Liver (tissue), 9 donors: Measurements from ENCODE around the gene TAF6. TPM values are rescaled to one million over a fixed set of nuclear protein-coding genes. Genes with fewer than 3 reads are reported as not detected.

Experiments used
- DNase-seq: peaks from one replicate; pipeline ENCODE4 v3.0.0-alpha.2; 2017; ENCODE audit warnings: low spot score
- H3K27ac ChIP-seq, 2 donors: one replicate each; pipeline ENCODE4 v1.7.0; 2013; ENCODE audit warnings: inconsistent platforms in 2 of 2, low read length in 2 of 2, control low read depth in 1 of 2, low read depth in 1 of 2, mild to moderate bottlenecking in 1 of 2
- H3K27me3 ChIP-seq, 4 donors: one replicate each; pipeline versions ENCODE4 v1.6.1 to v1.7.0; 2013; ENCODE audit warnings: low read length in 3 of 4, inconsistent platforms in 1 of 4, mild to moderate bottlenecking in 1 of 4, moderate library complexity in 1 of 4; ENCODE audit not compliant: control insufficient read depth in 4 of 4, insufficient read depth in 4 of 4
- H3K36me3 ChIP-seq, 4 donors: one replicate each; pipeline versions ENCODE4 v1.6.1 to v1.7.0; 2013; ENCODE audit warnings: low read length in 3 of 4, mild to moderate bottlenecking in 3 of 4, low read depth in 1 of 4, moderate library complexity in 1 of 4; ENCODE audit not compliant: control insufficient read depth in 4 of 4, insufficient read depth in 3 of 4
- H3K4me1 ChIP-seq, 4 donors: one replicate each; pipeline versions ENCODE4 v1.6.1 to v1.7.0; 2013; ENCODE audit warnings: low read length in 3 of 4, mild to moderate bottlenecking in 3 of 4, moderate library complexity in 1 of 4; ENCODE audit not compliant: control insufficient read depth in 4 of 4, insufficient read depth in 4 of 4
- H3K4me3 ChIP-seq, 3 donors: one replicate each; pipeline versions ENCODE4 v1.6.1 to v1.7.0; 2013; ENCODE audit warnings: low read length in 3 of 3, control low read depth in 1 of 3, low read depth in 1 of 3, mild to moderate bottlenecking in 1 of 3
- H3K9ac ChIP-seq, 2 donors: one replicate each; pipeline ENCODE4 v1.7.0; 2013; ENCODE audit warnings: low read length in 2 of 2, mild to moderate bottlenecking in 2 of 2, moderate library complexity in 2 of 2, control low read depth in 1 of 2, low read depth in 1 of 2
- H3K9me3 ChIP-seq, 4 donors: one replicate each; pipeline versions ENCODE4 v1.6.1 to v1.7.0; 2013; ENCODE audit warnings: low read length in 3 of 4; ENCODE audit not compliant: control insufficient read depth in 4 of 4
- ATF3 ChIP-seq: IDR thresholded peaks from 2 replicates; pipeline ENCODE4 v1.6.1; 2016; ENCODE audit warnings: antibody characterized with exemption
- CTCF ChIP-seq: fragments of 150-350 bp; IDR thresholded peaks from 2 replicates; pipeline ENCODE4 v1.5.1; 2017; ENCODE audit warnings: improper control_type of control experiment, low read depth, low read length; ENCODE audit not compliant: missing input control
- EGR1 ChIP-seq, 2 donors: IDR thresholded peaks; 2 replicates each; pipeline ENCODE4 v1.6.1; 2016 to 2018; ENCODE audit warnings: antibody characterized with exemption in 2 of 2, low read depth in 2 of 2
- FOXA2 ChIP-seq: IDR thresholded peaks from 2 replicates; pipeline ENCODE4 v1.6.1; 2016; ENCODE audit warnings: antibody characterized with exemption
- GABPA ChIP-seq, 2 donors: IDR thresholded peaks in 1 of 2; conservative IDR thresholded peaks in 1 of 2; 2 replicates each; pipeline ENCODE4 v1.6.1; 2016; ENCODE audit warnings: antibody characterized with exemption in 2 of 2, mild to moderate bottlenecking in 1 of 2, moderate library complexity in 1 of 2
- HNF4A ChIP-seq, 2 donors: conservative IDR thresholded peaks; 2 replicates each; pipeline ENCODE4 v1.6.1; 2016; ENCODE audit warnings: antibody characterized with exemption in 2 of 2, mild to moderate bottlenecking in 2 of 2
- HNF4G ChIP-seq: IDR thresholded peaks from 2 replicates; pipeline ENCODE4 v1.6.1; 2016; ENCODE audit warnings: antibody characterized with exemption
- JUND ChIP-seq, 2 donors: IDR thresholded peaks; 2 replicates each; pipeline ENCODE4 v1.6.1; 2016; ENCODE audit warnings: antibody characterized with exemption in 2 of 2
- MAX ChIP-seq: IDR thresholded peaks from 2 replicates; pipeline ENCODE4 v1.6.1; 2016; ENCODE audit warnings: antibody characterized with exemption
- RAD21 ChIP-seq, 2 donors: IDR thresholded peaks; 2 replicates each; pipeline ENCODE4 v1.6.1; 2016; ENCODE audit warnings: antibody characterized with exemption in 2 of 2, mild to moderate bottlenecking in 2 of 2
- RXRA ChIP-seq, 2 donors: IDR thresholded peaks; 2 replicates each; pipeline ENCODE4 v1.6.1; 2017 to 2018; ENCODE audit warnings: antibody characterized with exemption in 2 of 2, mild to moderate bottlenecking in 1 of 2
- SP1 ChIP-seq: IDR thresholded peaks from 2 replicates; pipeline ENCODE4 v1.6.1; 2018; ENCODE audit warnings: antibody characterized with exemption, mild to moderate bottlenecking
- TAF1 ChIP-seq: conservative IDR thresholded peaks from 2 replicates; pipeline ENCODE4 v1.6.1; 2016; ENCODE audit warnings: antibody characterized with exemption, mild to moderate bottlenecking
- YY1 ChIP-seq: IDR thresholded peaks from 2 replicates; pipeline ENCODE4 v1.6.1; 2016; ENCODE audit warnings: antibody characterized with exemption, mild to moderate bottlenecking
- ZBTB33 ChIP-seq: IDR thresholded peaks from 2 replicates; pipeline ENCODE4 v1.6.1; 2016; ENCODE audit warnings: antibody characterized with exemption
- WGBS: extraction: QIAGEN DNeasy Blood & Tissue Kit; methylation state at CpG from one replicate; pipeline ENCODE4 v1.1.7; 2013; 5-methylcytosine and 5-hydroxymethylcytosine counted together
- polyA plus RNA-seq, 2 donors: library from polyadenylated mRNA; stranded (reverse) in 1 of 2; unstranded in 1 of 2; fragments of 200-250 nt in 1 of 2; fragments of >200 nt in 1 of 2; fragmentation: Nextera tagmentation in 1 of 2; extraction: Ambion mirVana in 1 of 2; gene quantifications; one replicate each; pipeline versions ENCODE4 v1.2.1 to v1.2.3, GENCODE V29; 2013 to 2015
- total RNA-seq, 2 donors: library from RNA; depleted of rRNA; stranded (reverse); fragments of >200 nt; gene quantifications; one replicate each; pipeline ENCODE4 v1.2.3, GENCODE V29; 2014
- donor health status: healthy.
- donor health status: healthy.
- donor health status: healthy.
- donor health status: healthy.
- donor health status: healthy.

TAF6 gene
- total and polyA plus RNA-seq, 4 donors = 8.9 to 17.9 (median 16.2) TPM

GRCh38 chr7:100079024-100079560, 40.1 kb downstream of the TAF6 start:
- H3K9ac ChIP-seq = no peak overlapping the region
- H3K27ac ChIP-seq = no peak overlapping the region
- WGBS = 56% methylated on average over 7 of the region's 7 CpGs
- no peak overlapping the region for H3K4me3 ChIP-seq
- peaks cover 12 to 34% (median 29%) of the 10 kb centered on the region in 4 donors for H3K4me1 ChIP-seq
- TF ChIP-seq MAX (no peak), HNF4A (conservative IDR thresholded peaks at IDR 0.05) (peak in 1 of 2 donors; percentile 52), GABPA (IDR thresholded peaks at IDR 0.05 in 1 of 2, conservative IDR thresholded peaks at IDR 0.05 in 1 of 2) (no peak), RXRA (IDR thresholded peaks at IDR 0.05) (no peak), ZBTB33 (no peak)
- H3K27me3 ChIP-seq = no peaks in the 10 kb centered on the region
- H3K36me3 ChIP-seq = peaks cover 2 to 34% (median 26%) of the 10 kb centered on the region in 4 donors
- no peaks in the 10 kb centered on the region for H3K9me3 ChIP-seq
- DNase-seq = no peak

- H3K4me3 ChIP-seq = no peak overlapping the region
- H3K4me1 ChIP-seq = peaks cover 12 to 29% (median 25%) of the 10 kb centered on the region in 4 donors
- H3K9me3 ChIP-seq = peaks cover 5 to 7% (median 5%) of the 10 kb centered on the region in 4 donors
- no peak overlapping the region for H3K27ac ChIP-seq
- DNase-seq = no peak
- H3K9ac ChIP-seq = no peak overlapping the region
- TF ChIP-seq RAD21 (IDR thresholded peaks at IDR 0.05) (no peak), FOXA2 (no peak)
- no peaks in the 10 kb centered on the region for H3K27me3 ChIP-seq
- WGBS = 84% methylated on average over 4 of the region's 4 CpGs
- H3K36me3 ChIP-seq = peaks cover 14 to 52% (median 41%) of the 10 kb centered on the region in 4 donors
These were observed 42.0 kb downstream of the TAF6 start for GRCh38 chr7:100077205-100077604.

GRCh38 chr7:100075418-100075817, 43.7 kb downstream of the TAF6 start:
- Histone ChIP-seq H3K4me3 (no peak overlapping the region), H3K9me3 (peaks cover 20 to 25% (median 22%) of the 10 kb centered on the region in 4 donors), H3K4me1 (peaks cover 11 to 20% (median 19%) of the 10 kb centered on the region in 4 donors), H3K27ac (no peak overlapping the region), H3K9ac (no peak overlapping the region), H3K27me3 (no peaks in the 10 kb centered on the region), H3K36me3 (peaks cover 19 to 69% (median 59%) of the 10 kb centered on the region in 4 donors)
- DNase-seq = no peak
- 97% methylated on average over 6 of the region's 6 CpGs for WGBS
- TF ChIP-seq SP1 (no peak), HNF4G (no peak), EGR1 (IDR thresholded peaks at IDR 0.05; ENCODE audit: low read depth in 2 of 2) (no peak), FOXA2 (no peak), JUND (IDR thresholded peaks at IDR 0.05) (no peak), CTCF (no peak), ATF3 (no peak), TAF1 (no peak), ZBTB33 (no peak), YY1 (no peak)
